Thoracic aorta (tissue), 2 donors: Measurements from ENCODE around the gene NUDT8. TPM values are rescaled to one million over a fixed set of nuclear protein-coding genes. Genes with fewer than 3 reads are reported as not detected.

ENCODE experiments used
- ATAC-seq: fragments of 150-250 bp; one replicate; pipeline ENCODE4 v1.8.0; 2017; ENCODE audit warnings: low read depth; ENCODE audit not compliant: insufficient number of reproducible peaks, low FRiP score
- DNase-seq: peaks from one replicate; pipeline ENCODE4 v3.0.0-alpha.2; 2020; ENCODE audit warnings: low spot score
- H3K27ac ChIP-seq, 2 donors: fragments of 200-600 bp; sonication (generic); 1 replicate in 1 of 2; 2 replicates in 1 of 2; pipeline ENCODE4 v1.5.1; 2016; ENCODE audit warnings: mild to moderate bottlenecking in 2 of 2, moderate library complexity in 2 of 2
- H3K27me3 ChIP-seq: fragments of 200-600 bp; sonication (generic); replicated peaks from 2 replicates; pipeline ENCODE4 v1.6.0; 2016; ENCODE audit warnings: mild to moderate bottlenecking; ENCODE audit not compliant: insufficient read depth
- H3K36me3 ChIP-seq: fragments of 200-600 bp; sonication (generic); one replicate; pipeline ENCODE4 v1.5.1; 2016
- H3K4me1 ChIP-seq, 2 donors: fragments of 200-600 bp; sonication (generic); 1 replicate in 1 of 2; 2 replicates in 1 of 2; pipeline versions ENCODE4 v1.5.1 to v1.6.0; 2016; ENCODE audit warnings: low read depth in 2 of 2, mild to moderate bottlenecking in 1 of 2; ENCODE audit not compliant: control insufficient read depth in 1 of 2
- H3K4me3 ChIP-seq: fragments of 200-600 bp; sonication (generic); 2 replicates; pipeline ENCODE4 v1.5.1; 2016; ENCODE audit warnings: mild to moderate bottlenecking
- H3K9me3 ChIP-seq: fragments of 200-600 bp; sonication (generic); 2 replicates; pipeline ENCODE4 v1.5.1; 2016
- total RNA-seq, 2 donors: library from RNA; depleted of rRNA; stranded (reverse); fragments of >200 nt; gene quantifications; one replicate each; pipeline versions ENCODE4 v1.1.0 to v1.2.3, GENCODE V29; 2016
- TF ChIP-seq, protein P1 (sequence below): fragments of 200-600 bp; sonication (generic); IDR thresholded peaks from one replicate; pipeline ENCODE4 v1.5.1; 2019; ENCODE audit warnings: antibody characterized with exemption

The NUDT8 gene
- total RNA-seq, 2 donors from 2014 or later: 5.7 to 6.1 TPM

DNA sequence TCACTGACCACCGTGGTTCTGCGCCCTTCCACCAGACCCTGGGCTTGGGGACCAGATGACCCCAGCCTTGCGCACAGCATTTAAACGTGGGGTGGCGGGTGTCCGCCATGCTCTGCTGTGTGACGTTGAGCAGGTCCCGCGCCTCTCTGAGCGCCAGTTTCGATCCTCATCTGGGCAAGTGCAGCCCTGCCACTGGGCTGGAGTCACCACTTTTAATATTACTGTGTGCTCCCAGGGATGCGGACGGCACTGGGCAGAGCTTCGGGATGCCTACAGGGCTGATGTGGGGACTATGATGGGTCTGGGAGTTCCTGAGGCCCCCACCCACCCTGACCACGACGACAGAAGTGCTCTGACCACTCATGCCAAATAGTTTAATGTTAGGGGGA is 1.2 kb upstream of the NUDT8 start:
- Histone ChIP-seq H3K4me1 (peaks cover 5 to 22% of the 10 kb centered on the region in 2 donors), H3K4me3 (peak overlapping the region; percentile 86), H3K27me3 (no peaks in the 10 kb centered on the region), H3K36me3 (no peaks in the 10 kb centered on the region), H3K27ac (peak overlapping the region; percentile 88 to 91), H3K9me3 (no peaks in the 10 kb centered on the region)
- TF ChIP-seq, protein P1, sequence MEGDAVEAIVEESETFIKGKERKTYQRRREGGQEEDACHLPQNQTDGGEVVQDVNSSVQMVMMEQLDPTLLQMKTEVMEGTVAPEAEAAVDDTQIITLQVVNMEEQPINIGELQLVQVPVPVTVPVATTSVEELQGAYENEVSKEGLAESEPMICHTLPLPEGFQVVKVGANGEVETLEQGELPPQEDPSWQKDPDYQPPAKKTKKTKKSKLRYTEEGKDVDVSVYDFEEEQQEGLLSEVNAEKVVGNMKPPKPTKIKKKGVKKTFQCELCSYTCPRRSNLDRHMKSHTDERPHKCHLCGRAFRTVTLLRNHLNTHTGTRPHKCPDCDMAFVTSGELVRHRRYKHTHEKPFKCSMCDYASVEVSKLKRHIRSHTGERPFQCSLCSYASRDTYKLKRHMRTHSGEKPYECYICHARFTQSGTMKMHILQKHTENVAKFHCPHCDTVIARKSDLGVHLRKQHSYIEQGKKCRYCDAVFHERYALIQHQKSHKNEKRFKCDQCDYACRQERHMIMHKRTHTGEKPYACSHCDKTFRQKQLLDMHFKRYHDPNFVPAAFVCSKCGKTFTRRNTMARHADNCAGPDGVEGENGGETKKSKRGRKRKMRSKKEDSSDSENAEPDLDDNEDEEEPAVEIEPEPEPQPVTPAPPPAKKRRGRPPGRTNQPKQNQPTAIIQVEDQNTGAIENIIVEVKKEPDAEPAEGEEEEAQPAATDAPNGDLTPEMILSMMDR: no peak
- no peak for DNase-seq
- ATAC-seq: no peak

DNA sequence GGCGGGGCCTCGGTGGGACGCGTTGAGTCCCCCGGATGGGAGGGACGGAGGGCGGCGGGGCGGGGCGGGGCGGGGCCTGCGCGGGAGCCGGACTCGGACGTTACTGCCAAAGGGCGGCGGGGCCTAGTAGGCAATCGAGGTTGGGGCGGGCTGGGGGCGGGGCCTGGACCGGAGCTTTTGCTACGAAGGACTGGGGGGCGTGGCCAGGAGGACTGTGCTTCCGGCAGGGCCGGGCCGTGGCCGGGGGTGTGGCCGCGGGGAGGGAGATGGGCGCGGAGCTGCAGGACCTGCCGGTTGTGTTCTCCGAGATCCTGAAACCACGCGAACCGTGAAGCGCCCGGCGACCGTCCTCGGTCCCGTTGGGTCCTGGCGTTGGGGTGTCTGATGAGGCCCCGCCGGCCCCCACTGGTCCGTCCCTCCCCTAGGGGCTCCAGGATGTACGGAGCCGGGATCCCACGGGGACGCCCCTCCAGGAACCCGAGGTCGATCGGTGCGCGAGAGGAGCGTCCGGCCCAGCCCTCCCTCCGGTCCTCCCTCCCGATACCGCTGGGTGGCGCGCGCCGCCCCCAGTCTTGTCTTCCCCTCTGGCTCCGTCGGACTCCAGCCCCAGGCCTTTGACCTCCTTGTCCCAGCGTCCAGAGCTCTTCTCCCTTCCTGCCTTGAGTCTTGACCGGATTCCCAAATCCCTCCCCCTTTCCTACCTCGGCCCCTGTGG is 648 bp upstream of the NUDT8 start:
- ATAC-seq: peak; percentile 77
- Histone ChIP-seq H3K4me1 (peaks cover 5 to 22% of the 10 kb centered on the region in 2 donors), H3K4me3 (peak overlapping the region; percentile 86), H3K36me3 (no peaks in the 10 kb centered on the region), H3K27me3 (no peaks in the 10 kb centered on the region), H3K9me3 (no peaks in the 10 kb centered on the region), H3K27ac (peak overlapping the region; percentile 88 to 91)
- DNase-seq: peak; percentile 97
- TF ChIP-seq, protein P1: peak; percentile 70

DNA sequence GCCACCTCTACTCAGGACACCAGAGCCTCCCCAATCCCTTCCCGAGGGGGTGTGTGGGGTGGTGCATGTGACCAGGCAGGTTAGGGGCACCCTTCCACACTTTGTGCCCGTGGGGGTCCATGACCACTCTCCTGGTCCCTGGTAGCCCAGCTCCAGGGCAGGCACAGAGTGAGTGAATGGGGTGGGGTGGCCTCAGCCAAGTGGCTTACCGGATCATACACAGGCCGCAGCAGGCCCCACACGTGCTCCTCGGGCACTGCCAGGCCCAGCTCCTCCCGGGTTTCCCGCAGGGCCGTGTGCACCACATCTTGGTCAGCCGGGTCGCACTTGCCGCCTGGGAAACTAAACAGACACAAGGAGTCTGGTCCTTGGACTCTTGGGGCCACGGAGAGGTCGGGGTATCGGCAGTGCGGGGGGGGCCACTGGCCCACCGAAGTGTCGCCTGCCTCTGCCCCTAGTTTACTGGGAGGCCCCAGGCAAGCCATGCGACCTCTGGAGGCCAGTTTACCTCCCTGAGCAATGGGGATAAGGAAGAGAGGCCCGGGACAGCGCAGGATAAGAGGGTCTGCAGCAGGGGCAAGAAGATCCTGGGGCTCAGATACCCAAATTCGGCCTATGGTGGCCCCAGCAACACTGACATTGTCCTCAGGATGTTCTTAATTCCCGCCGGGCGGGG is 889 bp downstream of the NUDT8 start:
- no peak for DNase-seq
- no peaks in the 10 kb centered on the region for H3K9me3 ChIP-seq
- peak overlapping the region; percentile 86 for H3K4me3 ChIP-seq
- TF ChIP-seq, protein P1: no peak
- no peaks in the 10 kb centered on the region for H3K36me3 ChIP-seq
- ATAC-seq: no peak
- H3K27ac ChIP-seq: peak overlapping the region; percentile 86
- H3K4me1 ChIP-seq: peaks cover 5 to 22% of the 10 kb centered on the region in 2 donors
- no peaks in the 10 kb centered on the region for H3K27me3 ChIP-seq

GRCh38 chr11:67627812-67628624 is 1.7 kb downstream of the NUDT8 start:
- Histone ChIP-seq H3K4me3 (no peak overlapping the region), H3K27ac (no peak overlapping the region), H3K4me1 (peaks cover 5 to 22% of the 10 kb centered on the region in 2 donors), H3K36me3 (no peaks in the 10 kb centered on the region), H3K27me3 (no peaks in the 10 kb centered on the region), H3K9me3 (no peaks in the 10 kb centered on the region)
- TF ChIP-seq, protein P1: no peak
- ATAC-seq (no peak), DNase-seq (no peak)

DNA sequence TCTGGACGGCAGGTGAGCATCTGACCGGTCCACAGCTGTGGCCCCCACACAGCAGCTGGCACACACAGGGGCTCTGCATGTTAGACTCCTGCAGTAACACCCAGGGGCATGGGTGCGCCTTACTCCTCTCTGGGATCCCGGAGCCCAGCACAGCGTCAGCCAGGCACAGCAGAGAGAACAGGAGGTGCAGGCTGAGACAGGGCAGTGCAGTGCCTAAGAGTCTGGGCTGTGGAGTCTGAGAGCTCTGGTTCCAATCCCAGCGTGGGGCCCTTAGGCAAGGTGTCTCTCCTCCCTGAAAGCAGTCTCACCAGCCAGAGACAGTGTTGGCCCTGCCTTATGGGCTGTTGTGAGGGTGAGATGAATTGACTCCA is 2.3 kb downstream of the NUDT8 start:
- DNase-seq: no peak

More for the DNA sequence above, 2.3 kb downstream of the NUDT8 start:
- Histone ChIP-seq H3K27ac (no peak overlapping the region), H3K4me3 (no peak overlapping the region), H3K9me3 (no peaks in the 10 kb centered on the region), H3K36me3 (no peaks in the 10 kb centered on the region), H3K4me1 (peaks cover 5 to 22% of the 10 kb centered on the region in 2 donors), H3K27me3 (no peaks in the 10 kb centered on the region)
- TF ChIP-seq, protein P1: no peak
- no peak for ATAC-seq
